ENCODE measurements around the gene SPRR2A. TPM values are rescaled to one million over a fixed set of nuclear protein-coding genes. Genes with fewer than 3 reads are reported as not detected.
A peak's percentile ranks its signal among the peaks of the same experiment; 100 is the strongest.
"Not testable (repeated sequence)": the region's sequence is repeated elsewhere in the genome, so short reads cannot be mapped to it uniquely, and the experiment has no call there.

Gene SPRR2A
- not detected in 2 replicates for total RNA-seq (2014; rRNA removed; shearing (Covaris generic))

DNA sequence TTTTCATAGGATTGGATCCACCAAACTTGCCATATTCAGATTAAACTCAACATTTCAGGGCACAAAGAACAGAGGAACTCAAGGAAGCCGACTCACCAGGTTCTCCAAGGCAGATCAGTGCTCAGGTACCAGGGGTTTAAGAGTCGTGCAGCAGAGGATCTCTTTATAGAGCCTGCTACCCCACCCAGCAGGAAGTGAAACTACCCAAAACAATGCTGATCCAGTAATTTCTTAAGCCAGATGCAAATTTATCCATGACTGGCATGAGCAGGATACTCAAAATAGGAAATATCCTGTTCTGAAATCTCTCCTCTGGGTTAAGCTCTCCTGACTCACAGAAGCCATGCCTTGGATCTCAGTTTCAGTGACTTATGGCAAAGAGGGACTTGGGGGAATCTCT is at the start of gene SPRR2A:
Gene SPRR2A, minus strand, starts transcription at position 138 of the 400 bp plus-strand sequence. CDS start 777 bp downstream, outside the sequence.
- no peak for DNase-seq (ENCODE audit: low read depth)

DNA sequence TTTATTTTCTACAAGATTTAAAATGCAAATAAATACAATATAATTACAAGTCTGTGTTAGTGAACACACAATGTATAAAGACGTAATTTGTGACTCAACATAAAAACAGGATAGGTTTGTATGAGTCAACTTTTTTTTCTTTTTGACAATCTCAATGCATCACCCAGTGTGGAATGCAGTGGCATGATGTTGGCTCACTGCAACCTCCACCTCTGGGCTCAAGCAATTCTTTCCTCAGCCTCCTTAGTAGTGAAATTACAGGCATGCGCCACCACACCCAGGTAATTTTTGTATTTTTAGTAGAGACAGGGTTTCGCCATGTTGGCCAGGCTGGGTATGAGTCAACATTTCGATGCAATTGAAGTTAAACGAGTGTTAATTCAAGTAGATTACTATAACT is 42.9 kb upstream of the SPRR2A start:
- DNase-seq (ENCODE audit: low read depth): peak; percentile 62

DNA sequence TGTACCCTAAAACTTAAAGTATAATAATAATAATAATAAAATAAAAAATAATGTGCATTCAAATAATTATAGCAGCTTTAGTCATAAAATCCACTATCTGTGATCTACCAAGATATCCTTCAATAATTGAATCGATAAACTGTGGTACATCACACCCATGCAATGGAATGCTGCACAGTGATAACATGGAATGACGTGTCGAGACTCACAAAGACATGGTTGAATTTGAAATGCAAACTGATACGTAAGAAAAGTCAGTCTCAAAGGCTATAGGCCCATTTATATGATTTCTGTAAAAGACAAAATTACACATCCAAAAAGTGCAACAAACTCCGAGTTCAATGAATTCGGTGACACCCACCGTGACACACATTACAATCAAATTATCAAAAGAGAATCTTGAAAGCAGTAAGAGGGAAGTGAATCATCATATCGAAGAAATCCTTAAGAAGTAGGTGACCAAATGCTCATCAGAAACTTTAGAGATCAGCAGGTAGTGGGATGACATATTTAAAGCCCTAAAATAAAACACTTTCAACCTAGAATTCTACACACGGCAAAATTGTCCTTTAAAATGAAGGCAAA is 42.2 kb upstream of the SPRR2A start:
- DNase-seq (ENCODE audit: low read depth): no peak

DNA sequence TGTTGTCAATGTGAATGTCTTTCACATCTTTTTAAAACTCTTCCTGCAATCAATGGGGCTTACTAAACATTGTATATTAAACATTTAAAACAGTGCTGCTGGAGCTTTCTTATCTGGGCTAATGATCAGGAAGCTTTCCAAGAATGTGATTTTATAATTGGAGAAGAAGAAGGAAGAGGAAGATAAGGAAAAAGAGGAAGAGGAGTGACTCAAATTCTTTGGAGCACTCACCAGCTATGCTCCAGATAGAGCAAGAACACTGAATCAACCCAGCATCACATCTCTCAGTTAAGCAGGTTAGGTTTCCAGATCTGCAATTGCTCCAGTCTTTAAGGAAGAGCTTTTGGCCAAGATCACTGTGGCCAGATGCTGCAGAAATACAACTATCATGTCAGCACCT is 38.5 kb upstream of the SPRR2A start:
- no peak for DNase-seq (ENCODE audit: low read depth)

DNA sequence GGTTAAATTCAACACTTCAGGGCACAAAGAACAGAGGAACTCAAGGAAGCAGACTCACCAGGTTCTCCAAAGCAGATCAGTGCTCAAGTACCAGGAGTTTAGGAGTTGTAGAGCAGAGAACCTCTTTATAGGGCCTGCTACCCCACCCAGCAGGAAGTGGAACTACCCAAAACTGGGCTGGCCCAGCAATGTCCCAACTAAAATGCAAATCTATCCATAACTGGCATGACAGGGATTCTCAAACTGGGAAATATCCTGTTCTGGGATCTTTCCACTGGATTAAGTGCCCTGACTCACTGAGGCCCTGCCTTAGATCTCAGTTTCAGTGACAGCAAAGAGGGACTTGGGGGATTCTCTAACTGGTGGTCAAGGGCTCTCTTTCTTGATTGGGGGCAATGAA is 37.1 kb upstream of the SPRR2A start, which contains the start of gene SPRR2E:
Gene SPRR2E, minus strand, starts transcription at position 101 of the 400 bp plus-strand sequence. CDS start 775 bp downstream, outside the sequence.
- no peak for DNase-seq (ENCODE audit: low read depth)

DNA sequence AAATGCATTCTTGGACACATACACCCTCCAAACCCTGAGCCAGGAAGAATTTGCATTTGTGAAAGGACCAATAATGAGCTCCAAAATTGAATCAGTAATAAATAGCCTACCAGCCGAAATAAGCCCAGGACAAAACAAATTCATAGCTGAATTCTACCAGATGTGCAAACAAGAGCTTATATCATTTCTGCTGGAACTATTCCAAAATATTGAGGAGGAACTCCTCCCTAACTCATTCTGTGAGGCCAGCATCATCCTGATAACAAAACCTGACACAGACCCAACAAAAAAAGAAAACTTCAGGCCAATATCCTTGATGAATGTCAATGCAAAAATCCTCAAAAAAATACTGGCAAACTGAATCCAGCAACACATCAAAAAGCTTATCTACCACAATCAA is 30.3 kb upstream of the SPRR2A start:
- no peak for DNase-seq (ENCODE audit: low read depth)

DNA sequence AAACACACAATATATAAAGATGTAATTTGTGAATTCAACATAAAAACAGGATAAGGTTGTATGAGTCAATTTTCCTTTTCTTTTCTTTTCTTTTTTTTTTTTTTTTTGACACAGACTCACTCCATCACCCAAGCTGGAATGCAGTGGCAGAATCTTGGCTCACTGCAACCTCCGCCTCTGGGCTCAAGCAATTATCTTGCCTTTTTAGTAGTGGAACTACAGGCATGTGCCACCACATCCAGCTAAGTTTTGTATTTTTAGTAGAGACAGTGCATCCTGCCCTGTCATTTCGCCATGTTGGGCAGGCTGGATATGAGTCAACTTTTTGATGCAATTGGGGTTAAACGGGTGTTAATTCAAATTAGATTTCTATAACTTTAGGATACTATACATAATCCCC is 24.4 kb upstream of the SPRR2A start:
- no peak for DNase-seq (ENCODE audit: low read depth)

DNA sequence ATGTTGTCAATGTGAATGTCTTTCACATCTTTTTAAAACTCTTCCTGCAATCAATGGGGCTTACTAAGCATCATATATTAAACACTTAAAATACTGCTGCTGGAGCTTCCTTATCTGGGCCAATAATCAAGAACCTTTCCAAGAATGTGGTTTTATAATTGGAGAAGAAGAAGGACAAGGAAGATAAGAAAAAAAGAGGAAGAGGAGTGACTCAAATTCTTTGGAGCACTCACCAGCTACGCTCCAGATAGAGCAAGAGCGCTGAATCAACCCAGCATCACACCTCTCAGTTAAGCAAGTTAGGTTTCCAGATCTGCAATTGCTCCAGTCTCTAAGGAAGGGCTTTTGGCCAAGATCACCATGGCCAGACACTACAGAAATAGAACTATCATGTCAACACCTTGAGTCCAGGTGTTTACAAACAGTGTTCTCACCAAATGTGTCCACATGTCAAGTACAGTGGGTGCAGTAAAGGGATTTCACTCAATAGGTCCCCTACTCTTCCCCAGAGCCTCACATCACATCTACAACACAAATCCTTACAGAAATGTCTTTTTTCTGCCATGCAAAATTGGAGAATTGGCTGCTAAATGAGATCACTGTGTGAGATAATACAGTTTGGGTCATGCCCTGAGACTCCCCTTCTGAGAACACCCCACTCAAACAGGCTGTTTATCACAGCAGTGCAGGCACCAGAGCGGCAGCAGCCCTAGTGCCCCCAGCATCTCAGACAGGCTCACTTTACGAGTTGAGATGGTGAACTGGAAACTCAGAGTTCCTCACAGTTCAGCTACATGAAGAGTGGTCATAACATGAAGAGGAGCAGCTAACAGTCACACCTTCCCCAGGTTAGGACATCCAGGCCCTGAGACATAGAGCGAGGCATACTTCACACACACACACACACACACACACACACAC is 15.8 kb upstream of the SPRR2A start:
- no peak for DNase-seq (ENCODE audit: low read depth)

DNA sequence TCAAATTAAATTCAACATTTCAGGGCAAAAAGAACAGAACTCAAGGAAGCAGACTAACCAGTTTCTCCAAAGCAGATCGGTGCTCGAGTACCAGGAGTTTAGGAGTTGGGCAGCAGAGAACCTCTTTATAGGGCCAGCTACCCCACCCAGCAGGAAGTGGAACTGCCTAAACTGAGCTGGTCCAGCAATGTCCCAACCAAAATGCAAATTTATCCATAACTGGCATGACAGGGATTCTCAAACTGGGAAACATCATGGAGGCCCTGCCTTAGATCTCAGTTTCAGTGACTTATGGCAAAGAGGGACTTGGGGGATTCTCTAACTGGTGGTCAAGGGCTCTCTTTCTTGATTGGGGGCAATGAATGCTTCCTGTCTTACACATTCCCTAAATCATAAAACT is 14.2 kb upstream of the SPRR2A start, which contains the start of gene SPRR2B:
Gene SPRR2B, minus strand, starts transcription at position 101 of the 400 bp plus-strand sequence. CDS start 772 bp downstream, outside the sequence.
- DNase-seq (ENCODE audit: low read depth): no peak

DNA sequence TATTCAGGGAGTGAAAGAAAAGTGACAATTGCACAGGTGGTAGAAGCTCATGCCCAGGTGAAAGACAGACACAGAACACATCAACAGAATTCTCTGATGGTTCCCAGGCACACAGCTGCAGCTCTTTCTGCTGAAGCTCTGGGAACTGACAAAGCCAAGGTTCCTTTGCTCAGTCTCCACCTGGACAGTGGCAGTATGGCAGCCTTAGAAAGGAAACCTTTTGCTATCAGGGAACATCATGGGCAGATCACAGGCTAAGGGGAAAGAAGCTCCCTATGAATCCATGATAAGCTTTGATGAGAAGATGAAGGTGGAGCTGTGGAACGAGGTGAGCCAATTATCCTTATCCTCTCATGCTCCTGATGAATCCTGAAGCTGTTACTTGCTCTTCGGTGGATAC is 12.9 kb upstream of the SPRR2A start:
- DNase-seq (ENCODE audit: low read depth): no peak

DNA sequence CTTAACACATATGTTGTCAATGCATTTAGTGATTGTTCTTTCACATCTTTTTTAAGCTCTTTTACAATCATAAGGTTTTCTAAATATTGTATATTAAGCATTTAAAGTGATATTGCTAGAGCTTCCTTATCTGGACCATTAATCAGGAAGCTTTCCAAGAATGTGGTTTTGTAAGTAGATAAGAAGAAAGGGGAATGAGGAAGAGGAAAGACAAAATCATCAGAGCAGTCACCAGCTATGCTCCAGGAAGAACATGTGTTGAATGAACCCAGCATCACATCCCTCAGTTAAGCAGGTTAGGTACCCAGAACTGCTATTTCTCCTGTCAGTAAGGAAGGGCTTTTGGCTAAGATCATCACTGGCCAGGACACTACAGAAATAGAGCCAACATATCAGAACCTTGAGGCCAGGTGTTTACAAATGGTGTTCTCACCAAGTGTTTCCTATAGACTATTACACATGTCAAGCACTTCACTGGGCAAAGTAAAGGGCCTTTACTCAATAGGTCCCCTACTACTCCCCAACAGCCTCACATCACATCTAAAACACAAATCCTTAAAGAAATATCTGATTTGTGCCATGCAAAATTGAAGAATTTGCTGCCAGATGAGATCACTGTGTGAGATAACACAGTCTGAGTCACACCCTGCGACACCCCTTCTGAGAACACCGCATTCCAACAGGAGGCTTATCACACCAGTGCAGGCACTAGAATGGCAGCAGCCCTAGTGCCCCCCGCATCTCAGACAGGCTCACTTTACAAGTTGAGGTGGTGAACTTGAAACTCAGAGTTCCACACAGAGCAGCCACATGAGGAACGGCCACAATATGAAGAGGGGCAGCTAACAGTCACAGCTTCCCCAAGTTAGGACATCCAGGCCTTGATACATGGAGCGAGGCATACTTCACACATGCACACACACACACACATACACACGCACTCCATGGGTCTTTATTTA is 1.8 kb upstream of the SPRR2A start:
- DNase-seq (ENCODE audit: low read depth): peak; percentile 1

DNA sequence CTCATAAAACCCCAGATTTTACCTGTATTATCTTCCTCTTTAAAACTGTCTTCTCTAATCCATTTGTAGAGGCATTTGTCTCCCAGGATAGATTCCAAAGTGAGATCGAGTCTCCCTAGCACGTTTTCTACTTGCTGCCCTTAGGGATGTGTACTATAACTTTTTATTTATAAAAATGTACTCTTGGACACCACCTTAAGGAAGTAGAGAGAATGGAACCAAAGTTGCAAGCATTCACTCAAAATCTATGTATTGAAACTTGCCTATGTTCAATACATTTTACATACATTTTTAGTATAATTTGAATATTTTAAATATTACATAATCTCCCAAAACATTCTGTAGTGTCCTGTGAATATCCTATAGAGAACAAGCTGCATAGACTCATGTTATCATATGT is 842 bp upstream of the SPRR2A start:
- DNase-seq (ENCODE audit: low read depth): no peak

DNA sequence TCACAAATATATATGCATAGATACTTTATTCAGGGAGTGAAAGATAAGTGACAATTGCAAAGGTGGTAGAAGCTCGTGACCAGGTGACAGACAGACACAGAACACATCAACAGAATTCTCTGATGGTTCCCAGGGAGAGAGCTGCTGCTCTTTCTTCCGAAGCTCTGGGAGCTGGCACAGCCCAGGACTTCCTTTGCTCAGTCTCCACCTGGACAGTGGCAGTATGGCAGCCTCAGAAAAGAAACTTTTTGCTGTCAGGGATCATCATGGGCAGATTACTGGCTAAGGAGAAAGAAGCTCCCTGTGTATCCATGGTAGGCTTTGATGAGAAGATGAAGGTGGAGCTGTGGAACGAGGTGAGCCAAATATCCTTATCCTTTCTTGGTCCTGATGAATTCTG is 1.2 kb downstream of the SPRR2A start:
- DNase-seq (ENCODE audit: low read depth): not testable (repeated sequence)

DNA sequence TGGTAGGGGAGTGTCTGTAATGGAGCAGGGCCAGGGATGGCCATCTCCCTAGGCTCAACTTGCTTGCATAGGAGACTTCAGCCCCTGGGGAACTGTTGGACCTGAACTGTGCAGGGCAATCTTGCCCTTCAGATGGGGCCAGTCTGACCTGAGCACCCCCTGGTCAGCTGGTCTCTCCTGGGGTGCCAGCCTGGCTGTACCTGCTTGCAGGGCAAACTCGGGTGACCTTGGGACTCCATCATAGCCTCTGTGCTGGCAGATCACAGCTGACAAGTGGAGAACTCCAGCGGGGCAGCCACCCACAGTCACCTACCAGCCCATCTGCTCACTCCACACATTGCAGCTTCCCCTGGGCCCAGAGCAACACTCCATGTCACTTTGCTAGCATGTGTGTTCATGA is 8.1 kb downstream of the SPRR2A start:
- DNase-seq (ENCODE audit: low read depth): no peak

DNA sequence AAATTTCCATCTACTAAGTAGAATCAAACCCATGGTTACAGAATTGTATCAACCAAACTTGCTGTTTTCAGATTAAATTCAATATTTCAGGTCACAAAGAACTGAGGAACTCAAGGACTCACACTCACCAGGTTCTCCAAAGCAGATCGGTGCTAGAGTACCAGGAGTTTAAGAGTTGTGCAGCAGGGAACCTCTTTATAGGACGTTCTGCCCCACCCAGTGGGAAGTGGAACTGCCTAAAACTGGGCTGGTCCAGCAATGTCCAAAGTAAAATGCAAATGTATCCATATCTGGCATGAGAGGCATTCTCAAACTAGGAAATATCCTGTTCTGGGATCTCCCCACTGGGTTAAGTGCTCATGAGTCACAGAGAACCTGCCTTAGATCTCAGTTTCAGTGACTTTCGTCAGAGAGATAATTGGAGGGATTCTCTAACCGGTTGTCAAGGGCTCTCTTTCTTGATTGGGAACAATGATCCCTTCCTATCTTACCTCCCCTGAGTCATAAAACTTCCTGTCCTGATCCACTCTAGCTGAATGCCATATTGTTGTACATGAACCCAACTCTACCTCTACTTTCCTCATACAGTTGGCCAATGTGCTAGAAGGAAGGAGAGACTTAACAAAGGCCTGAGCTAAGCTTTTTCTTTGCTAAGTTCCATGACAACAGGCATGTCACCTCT is 16.2 kb downstream of the SPRR2A start, which contains the start of gene SPRR2D:
Gene SPRR2D, minus strand, starts transcription at position 171 of the 682 bp plus-strand sequence. CDS start 774 bp downstream, outside the sequence.
- no peak for DNase-seq (ENCODE audit: low read depth)

DNA sequence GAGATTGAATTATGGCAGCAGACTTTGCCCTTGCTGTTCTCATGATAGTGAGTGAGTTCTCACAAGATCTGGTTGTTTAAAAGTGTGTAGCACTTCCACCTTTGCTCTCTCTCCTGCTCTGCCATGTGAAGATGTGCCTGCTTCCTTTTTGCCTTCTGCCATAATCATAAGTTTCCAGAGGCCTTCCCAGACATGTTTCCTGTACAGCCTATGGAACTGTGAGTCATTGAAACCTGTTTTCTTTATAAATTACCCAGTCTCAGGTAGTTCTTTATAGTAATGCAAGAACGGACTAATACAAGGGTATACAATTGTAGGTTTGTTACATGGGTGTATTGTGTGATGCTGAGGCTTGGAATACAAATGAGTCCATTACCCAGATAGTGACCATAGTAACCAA is 22.1 kb downstream of the SPRR2A start:
- DNase-seq (ENCODE audit: low read depth): no peak

DNA sequence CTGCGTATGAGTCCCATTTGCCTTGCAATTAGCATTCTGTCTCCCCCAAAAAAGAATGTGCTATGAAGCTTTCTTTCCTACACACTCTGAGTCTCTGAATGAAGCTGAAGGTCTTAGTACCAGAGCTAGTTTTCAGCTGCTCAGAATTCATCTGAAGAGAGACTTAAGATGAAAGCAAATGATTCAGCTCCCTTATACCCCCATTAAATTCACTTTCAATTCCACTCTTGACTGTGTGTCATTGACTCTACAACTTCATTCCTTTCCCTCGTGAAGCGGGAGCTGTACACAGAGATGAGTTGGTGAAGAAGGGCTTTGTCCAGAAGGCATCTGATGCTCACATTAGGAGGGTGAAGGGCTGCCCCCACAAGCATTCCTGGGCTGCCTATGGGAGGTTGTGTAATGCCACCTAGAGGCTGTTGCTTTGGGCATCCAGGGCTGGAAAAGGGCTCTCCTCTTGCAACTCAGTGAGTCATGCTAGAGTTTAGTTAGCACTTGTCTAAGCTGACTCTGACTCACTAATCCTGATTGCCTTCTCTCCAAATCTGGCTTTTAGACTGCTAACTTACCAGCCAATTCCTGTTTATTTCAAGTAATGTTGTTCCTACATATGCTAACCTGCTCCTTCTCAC is 24.5 kb downstream of the SPRR2A start:
- DNase-seq (ENCODE audit: low read depth): peak; percentile 69

DNA sequence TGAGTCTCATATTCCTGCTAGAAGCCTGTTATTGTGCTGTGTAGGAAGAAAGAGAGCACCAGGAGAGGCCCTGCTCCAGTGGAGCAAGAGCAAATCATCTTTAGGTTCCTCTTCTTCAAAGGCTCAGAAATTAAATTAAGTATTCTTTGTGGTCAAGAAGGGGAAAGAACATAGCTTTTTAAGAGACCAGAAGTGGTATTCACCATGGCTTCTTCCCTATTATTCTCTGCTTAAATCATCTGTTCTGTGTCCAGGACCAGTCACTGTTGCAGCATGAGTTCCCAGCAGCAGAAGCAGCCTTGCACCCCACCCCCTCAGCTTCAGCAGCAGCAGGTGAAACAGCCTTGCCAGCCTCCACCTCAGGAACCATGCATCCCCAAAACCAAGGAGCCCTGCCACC is 25.2 kb downstream of the SPRR2A start:
- DNase-seq (ENCODE audit: low read depth): no peak

DNA sequence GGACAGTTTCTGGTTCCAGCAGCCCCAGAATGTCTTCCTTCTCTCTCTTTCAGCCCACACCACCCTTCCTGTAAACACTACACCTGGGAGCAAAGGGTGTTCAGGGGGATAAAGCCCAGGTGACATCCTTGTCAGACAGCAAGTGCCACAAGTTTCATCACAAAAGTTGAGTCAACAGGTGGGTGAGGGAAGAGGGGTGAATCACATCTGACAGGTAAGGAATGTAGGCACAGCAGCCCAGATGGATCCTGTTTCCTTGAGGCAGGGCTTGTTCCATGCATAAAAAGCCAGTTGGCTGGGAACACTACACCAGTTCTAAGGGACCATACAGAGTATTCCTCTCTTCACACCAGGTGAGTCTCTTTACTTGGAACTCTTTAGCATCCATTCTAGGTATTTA is 26.4 kb downstream of the SPRR2A start, which contains the start of gene SPRR1B:
Gene SPRR1B, plus strand, starts transcription at position 309 of the 400 bp plus-strand sequence. CDS start 1,143 bp downstream, outside the sequence.
- DNase-seq (ENCODE audit: low read depth): no peak

DNA sequence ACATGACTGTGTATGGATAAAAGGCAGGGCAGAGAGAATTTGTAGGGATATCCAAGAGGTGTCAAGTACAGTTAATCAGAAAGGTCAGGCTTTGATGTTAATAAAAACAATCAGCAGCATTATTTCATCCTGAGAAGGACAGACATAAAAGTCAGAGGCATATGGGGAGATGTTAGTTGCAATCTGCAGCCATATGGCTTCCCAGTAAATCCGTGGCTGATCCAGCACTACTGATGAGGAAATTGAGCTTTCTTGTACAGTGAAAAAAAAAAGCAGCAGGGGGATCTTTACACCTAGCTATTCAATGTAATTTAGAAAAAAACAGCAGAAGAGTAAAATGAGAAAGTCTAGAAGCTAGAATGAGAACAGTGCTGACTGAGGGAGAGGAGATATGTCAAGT is 28.5 kb downstream of the SPRR2A start:
- DNase-seq (ENCODE audit: low read depth): no peak

Data from M059J (cell line).